ENCODE measurements around the gene LDAF1.
"Not testable (repeated sequence)": the region's sequence is repeated elsewhere in the genome, so short reads cannot be mapped to it uniquely, and the experiment has no call there.

LDAF1 gene

DNA sequence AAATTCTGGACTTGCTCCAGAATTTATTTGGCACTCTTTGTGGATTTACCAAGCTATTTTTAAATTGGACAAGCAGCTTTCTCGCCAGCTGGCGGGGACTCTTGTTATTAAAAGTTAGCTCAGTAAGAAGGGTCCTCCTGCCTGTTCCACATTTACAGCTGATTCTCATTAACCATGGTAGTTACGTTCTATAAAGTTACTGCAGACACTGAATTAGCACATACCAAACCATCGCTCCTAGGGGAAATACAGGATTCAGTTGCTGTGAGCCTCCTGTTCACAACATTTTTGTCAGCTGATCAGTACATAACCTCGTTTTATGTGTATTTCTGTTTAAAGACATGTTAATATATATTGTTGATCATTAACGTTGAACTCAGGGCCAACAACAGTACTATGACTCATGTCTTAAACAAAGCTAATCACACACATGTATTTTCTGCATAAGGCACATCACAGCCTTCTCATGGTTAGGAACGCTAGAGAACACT is 4.2 kb downstream of the LDAF1 start:
- DNase-seq (ENCODE audit: low read depth): no peak

DNA sequence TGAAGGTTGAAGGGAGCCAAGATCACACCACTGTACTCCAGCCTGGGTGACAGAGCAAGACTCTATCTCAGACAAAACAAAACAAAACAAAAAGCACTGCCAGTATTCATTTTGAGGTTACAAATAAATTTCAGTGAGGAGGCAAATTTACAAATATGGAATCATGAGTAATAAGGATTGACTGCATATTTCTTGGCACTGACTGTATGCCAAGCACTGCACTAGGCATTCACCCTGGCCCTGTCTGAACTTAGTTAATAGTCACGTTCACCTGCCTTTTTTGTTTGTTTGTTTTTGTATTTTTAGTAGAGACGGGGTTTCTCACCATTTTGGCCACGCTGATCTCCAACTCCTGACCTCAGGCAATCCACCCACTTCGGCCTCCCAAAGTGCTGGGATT is 5.1 kb downstream of the LDAF1 start:
- no peak for DNase-seq (ENCODE audit: low read depth)

DNA sequence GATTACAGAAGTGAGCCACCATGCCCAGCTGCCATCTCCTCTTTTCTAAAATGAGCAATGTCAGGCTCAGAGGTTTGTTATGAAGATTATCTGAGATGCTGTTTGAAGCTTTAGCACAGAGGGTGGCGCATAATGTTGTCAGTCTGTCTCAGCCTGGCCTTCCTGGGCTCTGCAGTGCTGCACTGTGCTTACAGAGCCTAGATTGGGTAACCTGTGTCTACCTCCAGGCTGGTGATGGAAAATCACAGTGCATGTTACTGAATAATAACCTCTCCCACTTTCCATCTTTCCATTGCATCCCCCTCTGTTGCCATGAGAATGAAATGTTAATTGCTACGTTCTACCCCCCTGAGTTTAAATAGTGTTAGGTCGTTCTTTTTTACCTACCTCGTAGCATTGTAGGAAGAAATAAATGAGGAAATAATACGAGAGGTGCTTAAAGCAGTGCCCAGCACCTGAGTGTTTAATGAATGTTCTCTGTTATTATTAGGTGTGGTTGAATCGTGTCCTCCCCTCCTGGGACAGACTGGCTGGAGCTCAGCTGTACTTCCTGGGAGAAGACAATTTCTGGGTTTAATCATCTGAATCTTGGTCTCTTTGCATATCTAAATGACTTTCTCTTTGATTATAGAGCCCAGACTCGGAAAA is 6.2 kb downstream of the LDAF1 start:
- no peak for DNase-seq (ENCODE audit: low read depth)

DNA sequence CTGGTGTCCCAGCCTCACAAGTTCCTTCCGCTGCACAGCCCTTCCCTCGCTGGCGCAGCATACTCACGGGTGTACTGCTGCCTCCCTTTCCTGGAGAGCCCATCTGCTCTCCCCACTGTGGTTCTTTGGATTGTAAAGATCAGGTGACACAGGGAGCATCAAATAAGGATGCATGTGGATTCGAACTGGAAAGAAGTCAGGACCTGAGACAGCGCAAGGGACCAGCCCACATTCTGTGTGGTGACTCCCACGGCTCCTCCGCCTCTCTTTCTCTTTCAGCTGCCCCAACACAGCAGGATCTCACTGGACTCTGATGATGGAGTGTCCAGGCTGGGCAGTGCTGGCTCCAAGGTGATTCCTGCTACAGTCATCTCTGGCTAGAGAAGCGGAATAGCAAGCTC is 8.1 kb downstream of the LDAF1 start:
- DNase-seq (ENCODE audit: low read depth): no peak

DNA sequence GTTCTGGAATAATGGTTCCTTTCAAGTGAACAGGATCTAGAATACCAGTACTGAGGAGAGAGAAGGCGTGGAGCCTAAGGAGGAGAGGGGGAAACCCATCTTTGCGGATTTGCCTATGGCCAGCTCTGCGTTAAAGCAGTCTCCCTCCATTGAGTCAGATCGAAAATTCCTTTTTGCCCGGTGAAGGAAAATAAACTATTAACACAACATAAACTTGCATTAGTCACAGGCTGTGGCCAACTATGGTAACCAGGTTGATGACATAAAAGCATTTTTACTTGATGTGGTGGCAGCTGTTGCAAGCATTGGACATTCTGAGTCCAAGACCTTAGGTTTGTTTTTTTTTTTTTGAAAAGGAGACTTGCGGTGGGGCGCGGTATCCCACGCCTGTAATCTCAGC is 8.9 kb downstream of the LDAF1 start:
- DNase-seq (ENCODE audit: low read depth): no peak

DNA sequence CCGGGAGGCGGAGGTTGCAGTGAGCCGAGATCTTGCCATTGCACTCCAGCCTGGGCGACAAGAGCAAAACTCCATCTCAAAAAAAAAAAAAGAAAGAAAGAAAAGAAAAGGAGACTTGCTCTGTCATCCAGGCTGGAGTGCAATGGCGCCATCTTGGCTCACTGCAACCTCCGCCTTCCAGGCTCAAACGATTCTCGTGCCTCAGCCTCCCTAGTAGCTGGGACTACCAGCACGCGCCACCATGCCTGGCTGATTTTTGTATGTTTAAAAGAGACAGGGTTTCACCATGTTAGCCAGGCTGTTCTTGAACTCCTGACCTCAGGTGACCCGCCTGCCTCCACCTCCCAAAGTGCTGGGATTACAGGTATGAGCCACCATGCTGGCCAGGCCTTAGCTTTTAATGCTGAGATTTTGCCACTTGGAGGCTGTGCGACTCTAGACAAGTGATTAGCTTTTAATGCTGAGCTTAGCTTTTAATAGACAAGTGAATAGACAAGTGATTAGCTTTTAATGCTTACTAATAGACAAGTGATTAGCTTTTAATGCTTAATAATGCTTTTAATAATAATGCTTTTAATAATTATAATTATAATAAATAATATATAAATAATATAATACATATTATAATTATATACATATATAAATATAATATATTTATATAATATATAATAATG is 9.6 kb downstream of the LDAF1 start:
- DNase-seq (ENCODE audit: low read depth): no peak

DNA sequence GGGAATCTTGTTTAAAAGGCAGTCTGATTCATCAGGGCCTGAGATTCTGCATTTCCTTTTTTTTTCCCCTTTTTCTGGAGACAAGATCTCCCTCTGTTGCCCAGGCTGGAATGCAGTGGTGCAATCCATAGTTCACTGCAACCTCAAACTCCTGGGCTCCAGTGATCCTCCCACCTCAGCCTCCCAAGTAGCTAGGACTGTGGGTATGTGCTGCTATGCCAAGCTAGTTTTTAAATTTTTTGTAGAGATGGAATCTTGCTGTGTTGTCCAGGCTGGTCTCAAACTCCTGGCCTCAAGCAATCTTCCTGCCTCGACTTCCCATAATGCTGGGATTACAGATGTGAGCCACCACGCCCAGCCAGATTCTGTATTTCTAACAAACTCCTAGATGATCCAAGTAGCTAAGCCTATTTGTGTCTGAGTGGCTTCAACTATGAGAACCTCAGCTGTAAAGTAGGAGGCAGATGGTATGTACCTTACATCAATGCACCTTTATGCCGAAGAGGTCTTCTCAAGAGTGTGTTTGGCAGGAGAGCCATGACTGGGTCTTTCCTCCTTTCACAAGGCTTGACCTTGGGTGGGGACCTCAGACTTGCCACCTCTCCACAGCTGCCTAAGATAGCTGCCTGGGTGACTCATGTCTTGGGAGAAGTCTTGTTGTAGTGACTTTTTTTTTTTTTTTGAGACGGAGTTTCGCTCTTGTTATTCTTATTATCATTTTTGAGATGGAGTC is 10.9 kb downstream of the LDAF1 start:
- DNase-seq (ENCODE audit: low read depth): no peak

DNA sequence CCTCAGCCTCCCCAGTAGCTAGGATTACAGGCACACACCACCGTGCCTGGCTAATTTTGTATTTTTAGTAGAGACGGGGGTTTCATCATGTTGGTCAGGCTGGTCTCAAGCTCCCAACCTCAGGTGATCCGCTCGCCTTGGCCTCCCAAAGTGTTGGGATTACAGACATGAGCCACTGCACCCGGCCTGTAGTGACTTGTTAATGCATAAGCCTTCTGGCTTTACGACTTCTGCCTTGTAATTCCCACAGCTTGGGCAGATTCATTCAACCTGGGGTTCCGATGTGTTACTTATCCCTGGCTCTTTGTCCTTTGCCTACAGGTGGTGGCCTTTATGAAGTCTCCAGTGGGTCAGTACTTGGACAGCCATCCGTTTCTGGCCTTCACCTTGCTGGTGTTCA is 11.6 kb downstream of the LDAF1 start:
- DNase-seq (ENCODE audit: low read depth): not testable (repeated sequence)

DNA sequence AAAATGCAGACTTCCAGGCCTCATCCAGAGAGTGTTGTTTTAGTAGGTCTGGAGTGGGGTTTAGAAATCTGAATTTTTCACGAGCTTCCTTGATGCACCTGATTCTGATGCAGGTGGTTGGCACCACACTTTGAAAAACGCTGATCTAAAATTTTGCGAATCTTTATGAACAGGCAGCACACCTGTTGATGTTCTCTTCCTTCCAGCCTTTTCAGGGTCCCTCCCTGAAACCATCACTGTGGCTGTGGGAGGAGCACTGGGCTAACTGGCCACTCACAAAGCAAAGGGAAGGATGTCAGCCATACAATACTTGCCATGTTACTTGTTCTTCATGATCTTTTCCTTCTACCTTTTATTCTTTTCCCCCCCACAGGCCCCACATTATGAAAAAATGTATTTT is 14.2 kb downstream of the LDAF1 start:
- no peak for DNase-seq (ENCODE audit: low read depth)

DNA sequence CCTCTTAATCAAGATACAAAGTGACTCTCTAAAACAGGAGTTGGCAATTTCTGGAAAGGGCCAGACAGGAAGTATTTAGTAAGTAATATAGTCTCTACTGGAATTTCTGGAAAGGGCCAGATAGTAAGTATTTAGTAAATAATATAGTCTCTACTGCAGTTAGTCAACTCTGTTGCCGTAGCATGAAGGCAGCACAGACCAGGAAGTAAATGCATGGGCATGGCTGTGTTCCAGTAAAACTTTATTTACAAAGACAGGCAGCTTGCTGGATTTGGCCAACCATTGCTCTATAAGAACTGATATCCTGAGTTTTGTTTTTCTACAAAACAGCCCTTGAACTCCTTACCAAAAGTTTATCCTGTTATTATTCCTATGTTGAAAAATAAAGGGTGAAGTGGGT is 16.9 kb downstream of the LDAF1 start:
- no peak for DNase-seq (ENCODE audit: low read depth)

DNA sequence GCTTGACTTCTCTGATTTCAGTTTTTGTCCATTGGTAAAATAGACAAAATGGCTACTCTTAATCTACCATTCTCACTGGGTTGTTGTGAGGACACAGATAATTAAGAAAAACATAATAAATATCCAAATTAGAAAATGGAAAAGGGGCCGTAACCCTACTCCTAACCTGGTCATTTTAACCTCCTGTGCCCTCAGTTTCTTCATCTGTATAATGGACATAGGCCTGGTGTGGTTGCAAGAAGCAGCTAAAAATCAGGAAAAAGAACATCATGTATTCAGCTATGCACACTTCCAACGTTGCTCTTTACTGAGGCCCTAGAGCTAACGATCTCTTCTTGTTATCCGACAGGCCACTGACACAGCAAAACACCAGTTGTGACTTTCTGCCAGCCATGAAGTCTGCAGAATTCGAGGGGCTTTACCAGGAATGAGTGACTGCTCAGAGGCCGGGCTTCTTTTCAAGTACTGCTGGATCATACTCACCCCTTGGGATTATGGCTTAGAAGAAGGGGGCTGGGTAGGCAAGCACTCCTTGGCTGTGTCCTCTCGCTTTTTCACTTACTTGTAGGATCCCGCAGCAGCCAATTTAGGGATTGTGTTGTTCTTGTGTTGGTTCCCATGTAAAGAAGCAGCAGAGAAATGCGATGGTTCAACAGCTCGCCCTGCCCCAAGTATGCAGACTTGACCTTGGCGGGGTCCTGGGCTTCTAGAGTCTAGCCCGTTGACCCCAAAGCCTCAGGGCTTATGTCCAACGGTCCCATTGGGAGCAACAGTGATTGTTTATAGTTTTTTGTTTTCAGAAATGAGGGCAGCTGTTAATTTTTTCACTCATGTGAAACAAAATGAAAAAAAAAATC is 20.9 kb downstream of the LDAF1 start:
- DNase-seq (ENCODE audit: low read depth): no peak

DNA sequence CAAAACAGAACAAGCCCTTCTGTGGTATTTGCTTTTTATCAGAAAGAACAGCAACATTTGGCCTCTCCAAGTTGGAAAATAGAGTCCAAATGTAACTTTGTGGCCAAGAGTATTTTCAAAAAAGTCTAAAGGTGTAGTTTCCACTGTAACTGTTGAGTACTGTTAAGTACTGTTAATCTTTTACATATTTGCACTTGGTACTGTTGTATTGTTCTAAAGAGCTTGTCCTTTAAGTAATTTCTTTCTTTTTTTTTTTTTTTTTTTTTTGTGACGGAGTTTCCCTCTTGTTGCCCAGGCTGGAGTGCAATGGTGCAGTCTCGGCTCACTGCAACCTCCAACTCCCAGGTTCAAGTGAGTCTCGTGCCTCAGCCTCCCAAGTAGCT is 21.5 kb downstream of the LDAF1 start:
- DNase-seq (ENCODE audit: low read depth): no peak

DNA sequence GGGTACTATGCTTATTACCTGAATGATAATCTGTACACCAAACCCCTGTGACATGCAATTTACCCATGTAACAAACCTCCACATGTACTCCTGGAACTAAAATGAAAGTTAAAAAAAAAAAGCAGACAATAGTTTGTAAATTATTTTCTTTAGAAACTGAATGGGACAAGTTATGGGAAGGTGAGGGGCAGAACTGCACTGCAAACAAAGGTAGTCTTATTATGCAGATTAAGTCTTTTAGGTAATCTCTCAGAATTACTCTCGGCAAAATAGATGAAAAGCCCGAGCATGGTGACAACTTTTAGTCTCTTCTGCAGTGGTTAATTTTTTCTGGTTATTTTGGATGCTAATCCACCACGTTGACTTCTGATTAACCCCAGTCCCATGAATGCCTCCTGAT is 25.5 kb downstream of the LDAF1 start:
- DNase-seq (ENCODE audit: low read depth): no peak

DNA sequence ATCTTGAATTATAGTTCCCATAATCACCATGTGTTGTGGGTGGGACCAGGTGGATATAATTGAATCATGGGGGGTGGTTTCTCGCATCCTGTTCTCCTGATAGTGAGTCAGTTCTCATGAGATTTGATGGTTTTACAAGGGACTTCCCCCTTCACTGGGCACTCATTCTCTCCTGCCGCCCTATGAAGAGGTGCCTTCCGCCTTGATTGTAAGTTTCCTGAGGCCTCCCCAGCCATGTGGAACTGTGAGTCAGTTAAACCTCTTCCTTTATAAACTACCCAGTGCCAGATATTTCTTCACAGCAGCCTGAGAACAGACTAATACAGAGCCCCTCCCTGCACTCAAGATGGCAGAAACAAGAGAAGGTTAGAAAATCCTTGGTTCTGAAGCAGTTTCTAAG is 26.4 kb downstream of the LDAF1 start:
- no peak for DNase-seq (ENCODE audit: low read depth)

DNA sequence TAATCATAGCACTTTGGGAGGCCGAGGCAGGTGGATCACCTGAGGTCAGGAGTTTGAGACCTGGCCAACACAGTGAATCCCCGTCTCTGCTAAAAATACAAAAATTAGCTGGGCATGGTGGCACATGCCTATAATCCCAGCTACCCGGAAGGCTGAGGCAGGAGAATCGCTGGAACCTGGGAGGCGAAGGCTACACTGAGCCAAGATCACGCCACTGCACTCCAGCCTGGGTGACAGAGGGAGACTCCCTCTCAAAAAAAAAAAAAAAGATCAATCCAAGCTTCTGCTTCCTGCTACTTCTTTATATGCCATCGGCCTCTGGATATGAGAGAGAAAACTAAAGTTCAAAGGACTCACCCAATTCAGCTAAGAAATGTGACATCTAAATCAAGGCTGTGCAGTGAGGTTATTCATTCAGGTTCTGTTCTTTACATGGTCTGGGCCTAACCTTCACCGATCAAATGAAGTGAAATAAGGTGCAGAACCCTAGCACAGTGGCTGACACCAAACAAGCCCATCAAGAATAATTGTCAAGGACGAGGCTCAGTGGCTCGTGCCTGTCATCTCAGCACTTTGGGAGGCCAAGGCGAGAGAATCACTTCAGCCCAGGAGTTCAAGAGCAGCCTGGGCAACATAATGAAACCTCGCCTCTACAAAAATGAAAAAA is 27.3 kb downstream of the LDAF1 start:
- DNase-seq (ENCODE audit: low read depth): no peak

DNA sequence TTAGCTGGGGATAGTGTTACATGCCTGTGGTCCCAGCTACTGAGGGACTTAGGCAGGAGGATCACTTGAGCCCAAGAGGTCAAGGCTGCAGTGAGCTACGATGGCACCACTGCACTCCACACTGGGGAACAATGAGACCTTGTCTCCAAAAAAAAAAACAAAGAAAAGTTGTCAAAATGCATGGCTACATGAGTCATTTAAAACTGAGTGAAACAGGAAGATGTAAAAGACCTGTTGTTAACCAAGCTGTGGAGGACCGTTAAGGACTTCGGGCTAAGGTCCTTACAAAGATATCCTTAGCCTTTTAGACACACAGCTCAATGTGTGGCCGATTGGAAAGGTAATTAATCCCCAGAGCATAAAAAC is 27.8 kb downstream of the LDAF1 start:
- DNase-seq (ENCODE audit: low read depth): no peak

DNA sequence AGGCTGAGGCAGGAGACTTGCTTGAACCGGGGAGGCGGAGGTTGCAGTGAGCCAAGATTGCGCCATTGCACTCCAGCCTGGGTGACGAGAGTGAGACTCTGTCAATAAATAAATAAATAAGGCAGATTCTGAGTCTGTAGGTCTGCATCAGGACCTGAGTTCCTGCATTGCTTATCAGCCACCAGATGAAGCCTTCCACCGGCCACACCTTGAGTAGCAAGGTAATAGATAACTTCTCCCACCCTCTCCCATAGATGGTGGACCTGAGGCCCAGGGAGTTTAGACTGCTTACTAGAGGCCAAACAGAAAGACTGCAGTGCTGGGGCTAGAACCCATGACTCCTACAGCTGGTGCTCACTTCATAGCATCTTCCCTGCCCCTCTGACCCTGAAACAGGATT is 30.8 kb downstream of the LDAF1 start:
- DNase-seq (ENCODE audit: low read depth): no peak

DNA sequence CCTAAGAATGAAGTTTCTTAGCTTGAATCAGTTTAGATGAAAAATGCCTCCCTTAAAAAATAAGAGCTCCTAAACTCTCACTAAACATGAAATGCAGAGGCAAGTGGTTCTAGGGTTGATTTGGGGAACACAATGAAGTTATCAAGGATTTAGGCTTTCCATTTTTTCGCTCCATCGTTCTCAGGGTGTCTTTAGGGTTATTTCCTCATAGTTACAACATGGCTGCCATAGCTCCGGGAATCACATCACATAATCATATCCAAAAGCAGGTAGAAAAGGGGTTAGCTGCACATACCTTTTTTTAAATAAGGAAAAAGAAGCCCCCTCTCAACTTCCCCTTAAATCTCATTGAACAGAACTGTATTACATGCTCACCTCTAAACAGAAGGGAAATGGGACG is 31.5 kb downstream of the LDAF1 start:
- no peak for DNase-seq (ENCODE audit: low read depth)

DNA sequence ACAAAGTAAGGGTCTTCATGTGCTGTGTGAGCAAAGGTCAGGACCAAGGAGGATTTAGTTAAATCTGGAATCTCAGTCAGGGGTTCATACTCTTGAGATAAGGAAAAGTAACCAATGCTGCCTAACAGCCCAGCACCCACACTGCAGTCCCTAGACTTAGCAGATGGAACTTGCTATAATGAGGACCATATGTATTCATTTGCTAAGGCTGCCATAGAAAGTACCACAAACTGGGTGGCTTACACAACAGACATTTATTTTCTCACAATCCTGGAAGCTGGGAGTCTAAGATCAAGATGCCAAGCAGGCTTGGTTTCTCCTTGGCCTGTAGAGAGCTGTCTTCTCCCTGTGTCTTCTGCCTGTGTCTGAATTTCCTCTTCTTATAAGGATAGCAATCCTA is 32.1 kb downstream of the LDAF1 start:
- DNase-seq (ENCODE audit: low read depth): no peak

DNA sequence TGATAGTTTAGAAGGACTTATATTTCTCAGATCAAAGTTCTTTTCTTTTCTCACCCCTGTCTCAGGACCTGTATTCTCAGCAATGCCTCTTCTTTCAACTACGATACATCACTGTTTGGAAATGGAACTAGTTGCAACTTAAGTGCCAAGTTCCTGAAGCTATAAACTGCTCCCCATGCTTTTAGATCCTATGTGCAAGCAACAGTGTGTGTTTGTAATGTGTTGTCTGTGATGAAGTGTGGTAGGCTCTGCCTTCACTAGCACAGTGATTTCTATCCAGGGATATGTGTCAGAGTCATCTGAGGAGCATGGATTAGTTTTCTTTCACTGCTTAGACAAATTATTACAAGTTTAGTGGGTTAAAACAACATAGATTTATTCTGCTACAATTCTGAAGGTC is 34.5 kb downstream of the LDAF1 start:
- DNase-seq (ENCODE audit: low read depth): no peak

DNA sequence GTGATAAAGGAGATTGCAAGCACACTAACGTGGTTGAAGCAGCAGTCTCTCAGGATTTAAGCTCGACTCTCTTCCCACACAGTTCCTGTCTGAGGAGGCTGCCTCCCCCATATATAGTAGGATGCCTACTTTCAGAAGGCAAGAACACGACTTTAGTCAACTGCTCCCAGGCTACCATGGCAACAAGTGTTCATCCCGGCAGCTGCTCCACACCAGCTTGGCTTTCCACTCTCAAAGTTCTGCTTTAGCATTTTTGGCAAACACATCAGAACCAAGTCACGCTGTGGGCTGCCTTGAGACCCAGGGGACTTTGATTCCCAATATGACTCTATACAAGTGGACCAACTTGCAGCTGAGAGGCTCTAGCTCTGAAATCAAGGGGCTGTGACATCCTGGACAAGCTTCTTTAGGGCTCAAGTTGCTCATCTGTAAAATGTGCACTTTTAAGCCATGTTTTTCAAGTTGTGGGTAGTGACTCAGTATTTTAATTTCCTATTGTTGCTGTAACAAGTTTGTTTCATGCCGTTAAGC is 36.4 kb downstream of the LDAF1 start:
- DNase-seq (ENCODE audit: low read depth): no peak

DNA sequence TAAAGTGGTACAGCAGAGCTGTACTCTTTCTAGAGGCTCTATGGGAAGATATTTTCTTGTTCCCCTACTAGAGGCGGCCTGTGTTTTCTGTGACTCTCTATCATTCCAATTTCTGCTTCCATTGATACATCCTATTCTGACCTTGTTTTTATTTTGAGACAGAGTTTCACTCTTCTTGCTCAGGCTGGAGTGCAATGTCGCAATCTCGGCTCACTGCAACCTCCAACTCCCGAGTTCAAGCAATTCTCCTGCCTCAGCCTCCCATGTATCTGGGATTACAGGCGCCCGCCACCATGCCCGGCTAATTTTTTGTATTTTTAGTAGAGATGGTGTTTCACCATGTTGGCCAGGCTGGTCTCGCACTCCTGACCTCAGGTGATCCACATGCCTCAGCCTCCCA is 36.9 kb downstream of the LDAF1 start:
- not testable (repeated sequence) for DNase-seq (ENCODE audit: low read depth)
